Hematopoietic multipotent progenitor cell treated with erythropoietin and hydrocortisone succinate and interleukin-3 and kit ligand, for 17 days (in vitro differentiated cells): Measurements from ENCODE around the gene ULK3.

Experiments used
- DNase-seq: peaks from one replicate; pipeline ENCODE4 v3.0.0-alpha.2; 2015; ENCODE audit warnings: low spot score

Gene ULK3

GRCh38 chr15:74839526-74840395 lies 3.2 kb downstream of the ULK3 start:
- DNase-seq = no peak

DNA sequence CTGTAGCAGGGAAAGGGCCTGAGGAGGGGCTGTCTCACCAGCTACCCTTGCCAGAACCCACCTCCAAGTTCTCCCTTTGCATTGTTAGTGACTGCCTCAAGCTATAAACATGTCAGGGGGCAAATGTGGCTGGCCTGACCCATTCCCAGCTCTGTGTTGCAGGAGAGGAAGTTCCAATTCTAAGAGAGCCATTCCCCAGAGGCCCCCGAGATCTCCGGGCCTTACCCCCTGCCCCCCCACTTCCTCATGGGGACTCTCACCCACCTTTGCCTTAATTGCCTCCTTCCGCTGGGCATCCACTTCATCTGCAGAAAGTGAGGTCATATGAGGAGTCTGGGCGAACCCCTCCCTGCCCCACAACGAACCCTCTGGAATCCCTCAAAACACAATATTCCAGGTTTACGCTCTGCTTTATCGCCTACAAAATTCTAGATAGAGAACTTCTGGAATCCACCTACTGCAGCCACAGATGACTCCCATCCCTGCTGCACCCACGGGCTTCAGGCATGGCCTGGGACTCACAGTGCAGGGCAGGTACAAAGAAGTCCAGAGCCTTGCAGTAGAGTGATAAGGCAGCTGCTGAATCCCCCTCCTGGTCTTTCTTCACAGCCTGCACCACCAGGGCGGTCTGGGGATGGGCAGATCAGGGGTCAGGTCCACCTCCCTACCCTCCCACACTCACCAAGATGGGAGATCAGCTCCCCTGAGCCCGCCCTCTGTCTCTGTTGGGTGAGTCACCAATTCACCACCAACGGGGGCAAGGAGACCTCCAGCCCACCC lies 4.0 kb downstream of the ULK3 start:
- no peak for DNase-seq

- DNase-seq = no peak
Observed at GRCh38 chr15:74838137-74838516, 4.8 kb downstream of the ULK3 start.

GRCh38 chr15:74837482-74838136 lies 5.3 kb downstream of the ULK3 start:
- DNase-seq = no peak

GRCh38 chr15:74836846-74837245 lies 6.1 kb downstream of the ULK3 start:
- no peak for DNase-seq

DNA sequence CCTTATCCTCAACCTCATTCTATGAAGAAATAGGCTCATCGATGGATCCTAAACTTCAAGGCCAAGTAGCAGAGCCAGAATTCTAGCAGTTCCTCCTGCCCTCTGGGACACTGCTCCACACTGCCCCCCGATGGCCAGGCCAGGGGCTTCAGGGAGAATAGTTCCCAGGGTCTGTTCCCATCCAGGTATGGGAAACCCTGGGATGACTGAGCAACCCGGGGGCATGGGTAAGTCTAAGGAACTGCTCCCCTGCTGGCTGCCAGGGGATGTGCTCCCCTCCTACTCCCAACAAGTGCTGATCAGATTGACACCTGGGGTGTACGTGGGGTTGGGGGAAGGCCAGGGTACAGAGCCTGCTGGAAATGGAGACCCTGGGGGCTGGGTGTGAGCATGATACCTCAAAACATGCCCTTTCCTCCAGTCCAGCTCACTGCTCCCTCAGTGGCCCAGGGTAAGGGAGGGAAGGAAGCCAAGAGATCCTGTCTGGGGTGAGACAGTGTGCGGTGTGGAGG lies 7.6 kb downstream of the ULK3 start:
- peak; percentile 50 for DNase-seq

- DNase-seq = no peak
Observed at GRCh38 chr15:74833376-74834107, 9.4 kb downstream of the ULK3 start.

- DNase-seq = no peak
Observed at GRCh38 chr15:74832826-74833225, 10.1 kb downstream of the ULK3 start.

- DNase-seq = no peak
Observed at GRCh38 chr15:74831813-74832495, 11.0 kb downstream of the ULK3 start.

GRCh38 chr15:74830868-74831267 lies 12.1 kb downstream of the ULK3 start:
- DNase-seq = no peak

- no peak for DNase-seq
Observed at GRCh38 chr15:74829991-74830390, 13.0 kb downstream of the ULK3 start.

- DNase-seq = no peak
Observed at GRCh38 chr15:74829486-74829885, 13.5 kb downstream of the ULK3 start.

DNA sequence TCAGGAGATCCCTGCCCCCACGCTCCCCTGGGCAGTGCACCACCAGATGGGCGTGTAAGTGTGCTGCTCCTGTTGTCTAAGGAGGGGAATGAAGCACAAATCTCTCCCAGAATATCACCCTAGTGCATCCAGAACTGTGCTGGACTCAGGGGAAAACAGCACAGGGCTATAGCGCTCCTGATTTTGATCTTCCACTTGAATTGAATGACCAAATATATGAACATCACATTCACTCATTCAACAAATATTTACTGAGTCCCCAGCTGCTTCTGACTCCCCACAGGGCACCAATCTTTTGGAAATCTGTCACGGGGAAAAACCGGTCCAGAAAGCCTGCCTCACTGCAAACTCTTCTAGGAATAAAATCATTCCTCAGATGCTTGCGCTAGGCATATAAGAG lies 14.1 kb downstream of the ULK3 start:
- no peak for DNase-seq

DNA sequence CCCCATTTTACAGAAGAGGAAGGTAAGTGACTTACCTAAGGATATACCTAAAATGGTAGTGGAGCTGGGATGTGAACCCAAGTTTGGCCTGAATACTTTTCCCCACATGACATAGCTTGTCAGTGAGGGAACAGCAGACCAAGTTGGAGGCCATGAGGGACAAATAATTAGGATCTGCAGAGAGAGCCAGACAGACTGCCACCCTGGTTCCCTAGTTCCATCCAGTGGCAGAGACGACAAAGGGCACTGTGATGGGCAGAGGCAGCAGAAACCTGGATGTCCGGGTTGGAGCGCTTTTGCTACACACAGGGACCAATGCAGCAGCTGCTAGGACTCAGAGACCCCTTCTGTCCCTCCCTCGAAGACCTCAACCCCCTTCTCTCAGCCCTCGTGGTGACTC lies 15.3 kb downstream of the ULK3 start:
- DNase-seq = no peak

GRCh38 chr15:74826921-74827320 lies 16.0 kb downstream of the ULK3 start:
- DNase-seq = no peak

- DNase-seq = no peak
Observed at GRCh38 chr15:74826364-74826819, 16.6 kb downstream of the ULK3 start, which contains the start of gene CPLX3. TSS of gene CPLX3 (plus strand) at chr15:74826627. CDS start at chr15:74826704, 77 bp downstream.

- no peak for DNase-seq
Observed at GRCh38 chr15:74825866-74826265, 17.1 kb downstream of the ULK3 start.

DNA sequence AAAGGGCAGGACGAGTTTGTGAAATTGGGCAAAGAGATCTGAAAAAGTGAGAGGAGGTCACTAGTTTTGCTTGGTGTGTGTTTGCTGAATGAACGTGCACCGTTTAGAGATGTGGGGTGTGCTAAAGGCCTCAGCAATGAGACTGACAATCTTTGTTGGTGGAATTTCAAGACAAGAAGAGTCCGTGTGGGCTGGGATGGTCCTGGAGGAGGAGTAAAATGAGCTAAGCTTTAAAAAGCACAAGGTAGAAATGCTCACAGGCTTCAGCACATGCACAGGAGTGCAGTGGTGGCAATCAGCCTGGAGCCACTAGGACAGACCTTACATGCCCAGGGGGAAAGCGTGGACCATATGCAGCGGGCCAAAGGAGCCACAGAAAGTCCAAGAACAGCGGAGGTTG lies 18.0 kb downstream of the ULK3 start:
- DNase-seq = no peak

DNA sequence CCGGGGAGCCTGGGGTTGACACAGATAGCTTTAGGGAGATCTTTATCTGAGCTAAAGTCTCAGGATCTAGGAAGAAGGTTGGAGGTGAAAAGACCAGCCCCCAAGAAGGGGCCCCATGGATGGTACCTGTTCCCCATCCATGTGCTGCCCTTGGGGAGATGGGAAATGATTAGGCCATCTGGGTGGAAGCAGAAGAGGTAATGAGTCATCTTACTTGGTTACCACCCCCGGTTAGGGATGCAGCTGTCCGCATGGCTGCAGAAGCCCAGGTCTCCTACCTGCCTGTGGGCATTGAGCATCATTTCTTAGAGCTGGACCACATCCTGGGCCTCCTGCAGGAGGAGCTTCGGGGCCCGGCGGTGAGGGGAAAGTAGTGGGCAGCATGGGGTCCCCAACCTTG lies 19.6 kb downstream of the ULK3 start:
- no peak for DNase-seq

- DNase-seq = no peak
Observed at GRCh38 chr15:74822233-74822632, 20.7 kb downstream of the ULK3 start.

GRCh38 chr15:74821790-74822158 lies 21.2 kb downstream of the ULK3 start:
- no peak for DNase-seq
